ENCODE results near the gene SRSF9.

- no peak for TF ChIP-seq CTCF (IDR thresholded peaks at IDR 0.05)
- no peak for TF ChIP-seq POLR2A (IDR thresholded peaks at IDR 0.05)
Measured at GRCh38 chr12:120437735-120438494, 31.6 kb downstream of the SRSF9 start, which contains the start of gene COX6A1.
